Vagina (tissue), 2 donors: ENCODE results near the gene LRCH1. TPM values are rescaled to one million over a fixed set of nuclear protein-coding genes. Genes with fewer than 3 reads are reported as not detected.

ENCODE experiments used
- DNase-seq, 2 donors: peaks; one replicate each; pipeline ENCODE4 v3.0.0-alpha.2; 2017; ENCODE audit errors: extremely low spot score in 2 of 2
- H3K27ac ChIP-seq: fragments of 200-600 bp; sonication (generic); one replicate; pipeline ENCODE4 v1.5.1; 2019
- H3K27me3 ChIP-seq: fragments of 200-600 bp; sonication (generic); one replicate; pipeline ENCODE4 v1.5.1; 2019
- H3K36me3 ChIP-seq, 2 donors: fragments of 200-600 bp; sonication (generic); one replicate each; pipeline ENCODE4 v1.5.1; 2017 to 2019
- H3K4me1 ChIP-seq: fragments of 200-600 bp; sonication (generic); one replicate; pipeline ENCODE4 v1.5.1; 2019
- H3K4me3 ChIP-seq, 2 donors: fragments of 200-600 bp; sonication (generic); 1 replicate in 1 of 2; 2 replicates in 1 of 2; pipeline ENCODE4 v1.5.1; 2016 to 2019
- H3K9me3 ChIP-seq: fragments of 200-600 bp; sonication (generic); one replicate; pipeline ENCODE4 v1.5.1; 2019
- POLR2A ChIP-seq, 2 donors: fragments of 450-650 bp; IDR thresholded peaks; one replicate each; pipeline ENCODE4 v1.6.1; 2017; ENCODE audit warnings: antibody characterized with exemption in 2 of 2, mild to moderate bottlenecking in 2 of 2, moderate library complexity in 2 of 2
- POLR2AphosphoS5 ChIP-seq, 2 donors: sonication (generic); formaldehyde crosslinking; IDR thresholded peaks; one replicate each; pipeline ENCODE4 v1.9.0; 2017; ENCODE audit warnings: antibody characterized with exemption in 2 of 2, mild to moderate bottlenecking in 2 of 2, low read depth in 1 of 2; ENCODE audit not compliant: insufficient read depth in 1 of 2
- intact Hi-C: fragments of 100-400 bp; cut with DNase I; formaldehyde crosslinking; loops from one replicate; pipeline ENCODE4 v1.15.1; 2023
- total RNA-seq: library from RNA; depleted of rRNA; stranded (reverse); fragments of >200 nt; gene quantifications from one replicate; pipeline ENCODE4 v1.2.3, GENCODE V29; 2016
- TF ChIP-seq, protein P1 (sequence below), 3 experiments: fragments of 450-650 bp in 2 of 3; fragments of 200-600 bp in 1 of 3; sonication (generic) in 1 of 3; IDR thresholded peaks; one replicate each; pipeline ENCODE4 v1.5.1; 2017 to 2019; ENCODE audit warnings: antibody characterized with exemption in 3 of 3, mild to moderate bottlenecking in 2 of 3, moderate library complexity in 2 of 3

Gene LRCH1
- total RNA-seq, 1 donor from 2014 or later = 21.4 TPM

DNA sequence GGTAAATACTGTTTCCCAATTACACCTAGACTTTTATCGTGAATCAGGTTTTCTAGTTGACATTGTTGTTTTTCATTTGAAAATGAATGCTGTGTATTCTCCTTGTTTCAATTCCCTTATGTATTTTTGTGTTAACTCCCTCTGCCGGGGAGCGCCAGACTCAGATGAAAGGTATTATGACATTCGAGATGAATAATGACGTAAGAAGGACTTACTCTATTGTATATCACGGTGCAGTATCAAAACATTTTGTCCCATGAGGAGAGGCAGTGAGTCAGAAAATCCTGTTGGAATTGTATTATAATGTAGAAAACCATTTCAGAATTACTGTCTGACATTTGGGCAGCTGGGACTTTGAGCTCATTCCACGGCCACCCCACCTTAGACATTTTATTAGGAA, 61.6 kb downstream of the LRCH1 start:
- H3K4me3 ChIP-seq = no peak overlapping the region
- H3K36me3 ChIP-seq = no peaks in the 10 kb centered on the region
- no peak for DNase-seq
- peak in 1 of 2 donors; percentile 42 for TF ChIP-seq POLR2AphosphoS5 (IDR thresholded peaks at IDR 0.05; ENCODE audit: insufficient read depth in 1 of 2, low read depth in 1 of 2)
- TF ChIP-seq, protein P1, sequence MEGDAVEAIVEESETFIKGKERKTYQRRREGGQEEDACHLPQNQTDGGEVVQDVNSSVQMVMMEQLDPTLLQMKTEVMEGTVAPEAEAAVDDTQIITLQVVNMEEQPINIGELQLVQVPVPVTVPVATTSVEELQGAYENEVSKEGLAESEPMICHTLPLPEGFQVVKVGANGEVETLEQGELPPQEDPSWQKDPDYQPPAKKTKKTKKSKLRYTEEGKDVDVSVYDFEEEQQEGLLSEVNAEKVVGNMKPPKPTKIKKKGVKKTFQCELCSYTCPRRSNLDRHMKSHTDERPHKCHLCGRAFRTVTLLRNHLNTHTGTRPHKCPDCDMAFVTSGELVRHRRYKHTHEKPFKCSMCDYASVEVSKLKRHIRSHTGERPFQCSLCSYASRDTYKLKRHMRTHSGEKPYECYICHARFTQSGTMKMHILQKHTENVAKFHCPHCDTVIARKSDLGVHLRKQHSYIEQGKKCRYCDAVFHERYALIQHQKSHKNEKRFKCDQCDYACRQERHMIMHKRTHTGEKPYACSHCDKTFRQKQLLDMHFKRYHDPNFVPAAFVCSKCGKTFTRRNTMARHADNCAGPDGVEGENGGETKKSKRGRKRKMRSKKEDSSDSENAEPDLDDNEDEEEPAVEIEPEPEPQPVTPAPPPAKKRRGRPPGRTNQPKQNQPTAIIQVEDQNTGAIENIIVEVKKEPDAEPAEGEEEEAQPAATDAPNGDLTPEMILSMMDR (IDR thresholded peaks at IDR 0.05) = no peak
- H3K27ac ChIP-seq = peak overlapping the region; percentile 85
- no peaks in the 10 kb centered on the region for H3K27me3 ChIP-seq
- peaks cover 39% of the 10 kb centered on the region for H3K4me1 ChIP-seq
- intact Hi-C loops = no loop called here
- no peaks in the 10 kb centered on the region for H3K9me3 ChIP-seq

DNA sequence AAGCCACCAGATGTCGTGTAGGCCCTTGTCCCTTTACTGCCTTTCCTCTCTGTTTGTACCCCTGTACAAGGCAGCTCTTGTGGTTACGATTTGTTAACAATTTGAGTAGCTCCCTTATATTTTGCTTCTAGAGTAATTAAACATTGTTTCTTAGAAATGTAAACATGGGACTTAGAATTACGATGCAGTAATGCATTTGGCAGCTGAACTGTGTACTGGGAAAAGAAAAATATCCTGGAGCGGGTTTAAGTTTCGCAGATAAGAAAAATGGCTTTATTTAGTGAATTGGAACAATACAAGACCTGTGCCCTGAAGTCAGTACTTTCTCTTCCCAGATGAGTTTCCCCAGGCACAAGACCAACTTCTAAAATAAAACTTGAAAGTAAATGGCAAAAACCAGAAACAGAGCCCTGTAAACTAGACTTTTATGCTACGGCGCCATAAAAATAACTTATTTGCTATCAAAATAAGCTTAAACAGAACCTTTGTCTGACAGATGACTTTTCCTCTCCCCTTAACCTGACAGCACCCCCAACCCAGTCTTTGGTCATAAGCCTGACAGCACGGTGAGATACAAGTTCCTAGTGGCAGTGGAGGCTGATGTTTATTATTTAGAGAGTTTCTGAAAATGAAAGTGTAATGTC, 63.0 kb downstream of the LRCH1 start:
- no peaks in the 10 kb centered on the region for H3K36me3 ChIP-seq
- H3K4me3 ChIP-seq = peak overlapping the region; percentile 26 to 33
- H3K4me1 ChIP-seq = peaks cover 42% of the 10 kb centered on the region
- no peak for DNase-seq
- no peaks in the 10 kb centered on the region for H3K9me3 ChIP-seq
- TF ChIP-seq POLR2AphosphoS5 (IDR thresholded peaks at IDR 0.05; ENCODE audit: insufficient read depth in 1 of 2, low read depth in 1 of 2) (peak in 1 of 2 donors; percentile 28), POLR2A (IDR thresholded peaks at IDR 0.05) (no peak)
- intact Hi-C loops = no loop called here
- H3K27ac ChIP-seq = peak overlapping the region; percentile 85
- H3K27me3 ChIP-seq = no peaks in the 10 kb centered on the region

DNA sequence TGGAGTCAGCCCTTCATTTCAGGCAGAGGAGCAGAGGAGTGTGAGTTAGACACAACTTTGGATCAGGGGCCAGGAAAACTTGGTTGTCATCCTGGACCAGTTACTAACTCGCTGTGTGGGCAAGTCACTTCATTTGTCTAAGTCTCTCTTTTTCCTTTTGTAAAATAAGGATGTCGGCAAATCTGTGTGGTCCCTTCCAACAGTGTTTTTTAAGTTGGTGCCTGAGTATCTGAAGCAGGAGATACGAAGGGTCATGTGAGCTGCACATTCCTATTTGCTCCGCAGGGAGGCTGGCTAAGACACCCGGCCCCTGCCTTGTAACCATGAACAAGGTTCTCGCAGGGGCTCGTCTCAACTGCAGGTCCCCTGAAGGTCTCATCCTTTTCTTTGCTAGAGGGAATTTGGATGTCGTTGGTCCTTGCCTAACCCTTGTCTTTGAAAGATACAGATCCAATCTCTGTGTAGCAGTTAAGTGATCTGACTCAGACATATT, 64.3 kb downstream of the LRCH1 start:
- Histone ChIP-seq H3K36me3 (no peaks in the 10 kb centered on the region), H3K9me3 (no peaks in the 10 kb centered on the region), H3K27ac (peak overlapping the region; percentile 85), H3K27me3 (no peaks in the 10 kb centered on the region), H3K4me1 (peaks cover 52% of the 10 kb centered on the region), H3K4me3 (no peak overlapping the region)
- DNase-seq = no peak
- intact Hi-C loops = no loop called here
- TF ChIP-seq POLR2A (IDR thresholded peaks at IDR 0.05) = no peak
- no peak for TF ChIP-seq POLR2AphosphoS5 (IDR thresholded peaks at IDR 0.05; ENCODE audit: insufficient read depth in 1 of 2, low read depth in 1 of 2)
- TF ChIP-seq, protein P1 (IDR thresholded peaks at IDR 0.05) = no peak

DNA sequence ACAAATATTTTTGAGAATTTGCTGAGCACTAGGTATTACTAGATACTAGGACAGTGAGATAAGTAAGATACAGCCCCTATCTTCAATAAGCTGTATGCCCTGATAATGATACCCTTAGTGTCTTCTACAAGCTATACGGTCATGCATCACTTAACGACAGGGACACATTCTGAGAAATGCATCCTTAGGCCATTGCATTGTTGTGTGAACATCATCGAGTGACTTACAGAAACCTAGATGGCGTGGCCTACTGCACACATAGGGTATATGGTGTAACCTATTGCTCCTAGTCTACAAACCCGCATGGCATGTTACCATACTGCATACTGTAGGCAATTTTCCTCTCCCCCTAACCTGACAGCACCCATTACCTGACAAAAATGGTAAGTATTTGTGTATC, 64.9 kb downstream of the LRCH1 start:
- Histone ChIP-seq H3K27me3 (no peaks in the 10 kb centered on the region), H3K27ac (peak overlapping the region; percentile 85), H3K4me1 (peaks cover 58% of the 10 kb centered on the region), H3K4me3 (no peak overlapping the region), H3K36me3 (no peaks in the 10 kb centered on the region), H3K9me3 (no peaks in the 10 kb centered on the region)
- TF ChIP-seq POLR2A (IDR thresholded peaks at IDR 0.05) (no peak), POLR2AphosphoS5 (IDR thresholded peaks at IDR 0.05; ENCODE audit: insufficient read depth in 1 of 2, low read depth in 1 of 2) (no peak)
- TF ChIP-seq, protein P1 (IDR thresholded peaks at IDR 0.05) = no peak
- intact Hi-C loops = no loop called here
- no peak for DNase-seq

DNA sequence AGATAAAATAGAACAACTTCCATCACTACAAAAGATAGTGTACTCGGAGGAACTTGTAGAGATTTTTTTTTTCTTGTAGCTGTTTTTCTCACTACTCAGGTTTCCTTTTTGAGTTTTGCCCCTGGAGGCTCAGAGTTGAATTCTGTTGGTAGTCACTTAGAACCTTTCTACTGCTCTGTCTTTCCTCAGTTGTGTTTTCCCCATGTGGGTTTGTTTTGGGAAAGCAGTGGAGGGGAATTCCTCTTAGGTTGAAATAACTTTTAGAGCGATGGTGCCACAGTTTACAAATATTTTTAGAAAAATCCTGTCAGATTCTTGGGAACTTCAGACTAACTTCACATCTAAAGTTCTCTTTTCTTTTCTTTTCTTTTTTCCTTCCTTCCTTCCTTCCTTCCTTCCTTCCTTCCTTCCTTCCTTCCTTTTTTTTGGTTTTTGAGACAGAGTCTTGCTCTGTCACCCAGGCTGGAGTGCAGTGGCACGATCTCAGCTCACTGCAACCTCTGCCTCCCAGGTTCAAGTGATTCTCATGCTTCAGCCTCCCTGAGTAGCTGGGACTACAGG, 65.8 kb downstream of the LRCH1 start:
- intact Hi-C loops = no loop called here
- no peak for DNase-seq
- peaks cover 63% of the 10 kb centered on the region for H3K4me1 ChIP-seq
- TF ChIP-seq POLR2A (IDR thresholded peaks at IDR 0.05) (no peak), POLR2AphosphoS5 (IDR thresholded peaks at IDR 0.05; ENCODE audit: insufficient read depth in 1 of 2, low read depth in 1 of 2) (no peak)
- TF ChIP-seq, protein P1 (IDR thresholded peaks at IDR 0.05) = no peak
- H3K27ac ChIP-seq = no peak overlapping the region
- no peak overlapping the region for H3K4me3 ChIP-seq
- no peaks in the 10 kb centered on the region for H3K9me3 ChIP-seq
- no peaks in the 10 kb centered on the region for H3K27me3 ChIP-seq
- H3K36me3 ChIP-seq = no peaks in the 10 kb centered on the region
